Measurements from ENCODE around the gene MEGF8.

Gene MEGF8

GRCh38 chr19:42287017-42287826, 38.2 kb upstream of the MEGF8 start:
- in situ Hi-C loops (cut with MboI; ENCODE audit: low sequenced_read_pairs): no loop called here

GRCh38 chr19:42287827-42288107, 37.7 kb upstream of the MEGF8 start:
- in situ Hi-C loops (cut with MboI; ENCODE audit: low sequenced_read_pairs): no loop called here

- in situ Hi-C loops (cut with MboI; ENCODE audit: low sequenced_read_pairs): no loop called here
Measured at GRCh38 chr19:42288387-42288786, 37.0 kb upstream of the MEGF8 start.

- in situ Hi-C loops (cut with MboI; ENCODE audit: low sequenced_read_pairs): no loop called here
Measured at GRCh38 chr19:42288881-42289555, 36.4 kb upstream of the MEGF8 start.

GRCh38 chr19:42289556-42290041, 35.8 kb upstream of the MEGF8 start:
- in situ Hi-C loops (cut with MboI; ENCODE audit: low sequenced_read_pairs): no loop called here

- in situ Hi-C loops (cut with MboI; ENCODE audit: low sequenced_read_pairs): no loop called here
Measured at GRCh38 chr19:42290136-42290522, 35.3 kb upstream of the MEGF8 start.

- in situ Hi-C loops (cut with MboI; ENCODE audit: low sequenced_read_pairs): no loop called here
Measured at GRCh38 chr19:42290523-42291434, 34.7 kb upstream of the MEGF8 start.

- in situ Hi-C loops (cut with MboI; ENCODE audit: low sequenced_read_pairs): no loop called here
Measured at GRCh38 chr19:42291435-42291810, 34.0 kb upstream of the MEGF8 start.

GRCh38 chr19:42292042-42292960, 33.1 kb upstream of the MEGF8 start:
- in situ Hi-C loops (cut with MboI; ENCODE audit: low sequenced_read_pairs): no loop called here

- in situ Hi-C loops (cut with MboI; ENCODE audit: low sequenced_read_pairs): no loop called here
Measured at GRCh38 chr19:42292963-42293362, 32.5 kb upstream of the MEGF8 start.

- in situ Hi-C loops (cut with MboI; ENCODE audit: low sequenced_read_pairs): no loop called here
Measured at GRCh38 chr19:42293540-42293939, 31.9 kb upstream of the MEGF8 start.

GRCh38 chr19:42293948-42294347, 31.5 kb upstream of the MEGF8 start:
- in situ Hi-C loops (cut with MboI; ENCODE audit: low sequenced_read_pairs): no loop called here

GRCh38 chr19:42294471-42295137, 30.8 kb upstream of the MEGF8 start:
- in situ Hi-C loops (cut with MboI; ENCODE audit: low sequenced_read_pairs): no loop called here

- in situ Hi-C loops (cut with MboI; ENCODE audit: low sequenced_read_pairs): no loop called here
Measured at GRCh38 chr19:42295342-42295741, 30.1 kb upstream of the MEGF8 start.

GRCh38 chr19:42295831-42296525, 29.5 kb upstream of the MEGF8 start:
- in situ Hi-C loops (cut with MboI; ENCODE audit: low sequenced_read_pairs): no loop called here

- in situ Hi-C loops (cut with MboI; ENCODE audit: low sequenced_read_pairs): no loop called here
Measured at GRCh38 chr19:42297039-42297438, 28.4 kb upstream of the MEGF8 start.

GRCh38 chr19:42301646-42302203, 23.7 kb upstream of the MEGF8 start, which contains the start of gene PRR19:
PRR19 (plus strand) TSS chr19:42302132; CDS start chr19:42309585, 7,453 bp downstream.
- in situ Hi-C loops (cut with MboI; ENCODE audit: low sequenced_read_pairs): no loop called here

- in situ Hi-C loops (cut with MboI; ENCODE audit: low sequenced_read_pairs): no loop called here
Measured at GRCh38 chr19:42303101-42303464, 22.4 kb upstream of the MEGF8 start.

- in situ Hi-C loops (cut with MboI; ENCODE audit: low sequenced_read_pairs): no loop called here
Measured at GRCh38 chr19:42303876-42304275, 21.6 kb upstream of the MEGF8 start.

All from hTERT RPE-1 (cell line).